ENCODE results near the gene EFNA2.
A peak's percentile ranks its signal among the peaks of the same experiment; 100 is the strongest.

Gene EFNA2

GRCh38 chr19:1260749-1261537 lies 24.7 kb upstream of the EFNA2 start:
- DNase-seq (ENCODE audit: low read depth, low spot score), result peak; percentile 87

GRCh38 chr19:1261538-1261797 lies 24.2 kb upstream of the EFNA2 start:
- DNase-seq (ENCODE audit: low read depth, low spot score), result no peak

DNA sequence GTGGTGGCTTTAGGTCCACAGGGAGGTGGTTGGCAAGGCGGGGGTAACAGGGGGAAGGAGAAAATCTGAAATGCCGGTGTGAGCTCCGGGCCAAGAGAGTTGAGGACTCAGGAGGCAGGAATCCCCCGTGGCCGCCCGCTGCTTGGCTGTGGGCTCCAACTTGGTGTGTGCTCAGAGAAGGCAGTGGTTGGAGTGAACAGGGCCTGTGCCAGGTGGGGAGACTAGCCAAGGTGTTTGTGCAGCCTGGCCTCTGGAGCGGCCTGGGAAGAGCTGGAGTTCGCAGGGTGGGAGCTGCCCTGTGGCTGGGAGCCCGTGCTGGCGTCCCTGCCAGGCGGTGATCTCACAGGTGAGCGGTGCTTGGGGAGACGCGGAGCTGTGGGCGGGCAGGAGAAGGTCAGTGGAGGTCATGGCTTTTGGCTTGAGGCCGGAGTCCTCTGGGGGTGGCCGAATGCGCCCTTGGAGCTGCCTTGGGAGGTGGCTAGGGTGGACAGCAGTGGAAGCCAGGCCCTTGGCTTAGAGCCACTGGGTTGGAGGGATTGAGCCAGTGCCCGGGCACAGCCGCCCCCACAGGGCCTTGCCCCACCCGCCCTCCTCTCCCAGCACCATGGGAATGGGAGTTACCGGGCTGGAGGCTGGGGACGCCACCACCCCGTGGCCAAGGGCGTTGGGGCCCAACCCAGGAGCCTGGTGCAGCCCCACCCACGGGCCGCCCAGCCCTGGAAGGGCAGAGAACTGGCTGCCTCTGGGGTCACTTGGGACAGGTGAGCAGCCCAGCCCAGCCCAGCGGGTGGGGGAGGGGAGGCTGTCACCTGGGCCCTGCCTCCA lies 23.7 kb upstream of the EFNA2 start:
- no peak for DNase-seq (ENCODE audit: low read depth, low spot score)

DNA sequence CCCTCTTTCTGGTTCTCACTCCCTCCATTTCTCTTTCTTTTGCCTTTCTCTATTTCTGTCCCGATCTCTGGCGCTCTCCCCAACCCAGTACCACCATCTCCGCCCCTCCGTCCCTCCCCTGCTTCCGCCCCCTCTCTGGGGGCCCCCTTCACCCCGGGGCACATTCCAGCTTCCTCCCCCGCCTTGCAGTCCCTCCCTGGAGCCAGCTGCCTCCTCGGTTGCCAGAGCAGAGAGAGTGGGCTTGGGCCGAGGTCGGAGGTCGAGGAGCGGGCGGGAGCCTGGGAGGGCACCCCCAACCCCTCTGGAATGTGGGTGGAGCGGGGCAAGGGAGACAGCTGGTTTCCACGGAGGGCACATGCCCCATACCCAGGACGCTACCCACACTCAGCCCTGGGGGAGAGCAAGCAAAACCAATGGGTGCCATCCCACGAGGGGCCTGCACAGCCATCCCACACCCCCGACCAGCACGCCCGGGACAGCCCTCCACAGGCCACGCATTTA lies 23.0 kb upstream of the EFNA2 start:
- no peak for DNase-seq (ENCODE audit: low read depth, low spot score)

DNA sequence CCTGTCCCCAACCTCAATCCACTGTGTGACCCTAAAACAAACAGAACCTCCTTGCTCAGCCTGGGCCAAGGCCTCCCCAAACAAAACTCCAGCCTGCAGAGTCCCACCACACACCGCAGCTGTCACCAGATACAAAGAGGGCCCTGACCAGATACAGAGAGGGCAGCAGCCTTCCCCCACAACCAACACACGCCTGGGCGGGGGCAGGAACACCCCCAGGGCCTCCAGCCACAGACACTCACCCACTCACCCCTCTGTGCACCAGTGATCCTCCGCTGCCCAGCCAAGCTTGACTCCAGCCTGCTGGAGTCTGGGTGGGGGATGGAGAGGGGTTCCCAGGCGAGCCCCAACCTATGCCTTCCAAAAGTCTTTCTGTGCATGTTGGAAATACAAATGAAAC lies 22.5 kb upstream of the EFNA2 start:
- DNase-seq (ENCODE audit: low read depth, low spot score), result no peak

- DNase-seq (ENCODE audit: low read depth, low spot score), result no peak
Observed at GRCh38 chr19:1264801-1265614, 20.7 kb upstream of the EFNA2 start.

DNA sequence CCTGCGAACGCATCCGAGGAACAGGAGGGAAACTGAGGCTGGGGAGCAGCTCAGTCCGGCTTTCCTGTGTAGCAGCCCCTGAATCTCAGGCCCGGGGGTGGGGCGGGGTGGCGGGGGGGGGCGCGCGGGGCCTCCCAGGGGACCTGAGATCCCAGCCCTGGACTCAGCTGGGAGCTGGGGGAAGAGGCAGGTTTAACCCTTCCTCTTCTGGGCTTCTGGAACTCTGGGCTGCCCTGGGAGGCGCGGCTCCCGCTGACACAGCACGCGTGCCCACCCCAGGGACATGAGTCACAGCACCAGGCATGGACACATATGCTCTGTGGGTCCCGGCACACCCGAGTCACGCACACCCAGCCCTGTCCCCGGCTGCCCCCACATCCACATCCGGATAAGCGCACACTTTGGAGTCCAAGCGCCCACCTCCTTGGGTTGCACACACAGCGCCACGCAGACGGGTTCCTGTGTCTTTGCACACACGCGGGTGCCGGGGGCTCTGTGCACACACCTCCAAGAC lies 20.0 kb upstream of the EFNA2 start:
- DNase-seq (ENCODE audit: low read depth, low spot score), result no peak

- DNase-seq (ENCODE audit: low read depth, low spot score), result no peak
Observed at GRCh38 chr19:1266129-1266915, 19.4 kb upstream of the EFNA2 start.

- no peak for DNase-seq (ENCODE audit: low read depth, low spot score)
Observed at GRCh38 chr19:1266916-1267476, 18.7 kb upstream of the EFNA2 start.

DNA sequence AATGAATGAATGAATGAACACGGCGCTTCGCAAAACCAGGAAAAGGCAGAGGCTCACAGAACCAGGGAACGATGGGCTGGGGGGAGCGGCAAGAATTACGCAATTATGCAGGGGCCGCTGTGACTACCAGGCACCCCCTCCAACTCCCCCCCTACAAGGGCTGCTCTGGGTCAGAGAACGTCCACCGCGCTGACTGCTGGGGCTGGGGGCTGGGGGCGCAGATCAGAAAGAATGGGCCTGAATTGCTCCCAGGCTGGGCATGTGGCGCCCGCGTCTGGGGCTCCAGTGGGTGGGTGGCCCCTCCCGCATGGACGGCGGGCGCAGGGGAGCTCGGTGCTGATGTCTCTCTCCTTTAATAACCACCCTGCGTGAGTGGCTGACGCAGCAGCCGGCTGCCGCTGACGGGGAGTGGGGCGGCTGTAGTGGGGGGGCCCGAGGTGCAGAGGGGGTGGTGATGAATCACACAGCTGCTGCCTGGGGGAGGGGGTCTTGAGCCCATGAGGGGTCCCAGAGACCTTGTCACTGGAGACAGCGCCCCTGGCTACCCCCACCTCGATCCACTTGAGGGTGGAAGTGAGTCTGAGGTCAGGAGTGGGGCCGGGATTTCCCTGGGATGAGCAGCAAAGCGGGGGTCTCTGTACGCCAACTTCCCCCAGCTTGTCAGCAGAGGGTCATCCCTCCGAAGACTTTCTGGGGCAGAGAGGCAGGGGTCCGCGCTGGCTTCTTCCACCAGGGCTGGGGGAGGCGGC lies 18.0 kb upstream of the EFNA2 start:
- DNase-seq (ENCODE audit: low read depth, low spot score), result no peak

GRCh38 chr19:1268226-1269064 lies 17.2 kb upstream of the EFNA2 start:
- DNase-seq (ENCODE audit: low read depth, low spot score), result no peak

- DNase-seq (ENCODE audit: low read depth, low spot score), result peak; percentile 94
Observed at GRCh38 chr19:1269065-1269477, 16.6 kb upstream of the EFNA2 start, which contains the start of gene CIRBP. CIRBP (plus strand) TSS chr19:1269332; CDS start chr19:1270934, 1,602 bp downstream.

DNA sequence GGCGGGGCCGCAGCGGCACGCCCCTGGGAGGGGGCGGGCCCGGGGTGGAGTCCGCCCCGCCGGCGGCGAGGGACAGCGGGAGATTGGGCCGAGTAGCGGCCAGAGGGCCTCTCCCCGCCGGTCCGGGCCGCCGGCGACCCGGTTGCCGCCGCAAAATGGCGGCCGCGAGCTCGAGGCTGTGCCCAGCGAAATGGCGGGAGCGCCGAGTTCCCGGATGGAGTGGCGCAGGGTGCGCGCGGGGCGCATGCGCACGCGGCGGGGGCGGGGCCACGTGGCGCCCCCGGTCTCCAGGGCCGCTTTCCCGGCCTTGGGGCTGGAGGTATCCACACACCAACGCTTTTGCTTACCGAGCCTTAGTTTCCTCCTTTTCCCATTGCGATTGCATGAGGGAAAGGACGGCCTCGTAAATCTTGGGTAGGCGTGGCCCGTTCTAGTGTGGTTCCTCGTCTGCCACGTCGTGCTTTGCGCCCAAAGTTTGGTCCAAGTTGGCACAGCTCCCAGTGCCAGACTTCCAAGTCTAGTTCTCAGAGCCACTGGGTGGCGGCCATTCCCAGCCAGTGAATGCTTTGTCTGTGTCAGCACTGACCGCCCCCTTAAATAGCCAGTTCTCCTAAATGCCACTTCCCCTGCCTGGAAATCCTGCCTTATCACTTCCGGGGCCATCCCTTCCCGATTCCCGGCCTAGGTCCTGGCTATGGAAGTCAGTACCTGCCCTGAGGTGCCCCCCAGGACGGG lies 16.0 kb upstream of the EFNA2 start:
- DNase-seq (ENCODE audit: low read depth, low spot score), result no peak

GRCh38 chr19:1270213-1270853 lies 15.3 kb upstream of the EFNA2 start:
- no peak for DNase-seq (ENCODE audit: low read depth, low spot score)

DNA sequence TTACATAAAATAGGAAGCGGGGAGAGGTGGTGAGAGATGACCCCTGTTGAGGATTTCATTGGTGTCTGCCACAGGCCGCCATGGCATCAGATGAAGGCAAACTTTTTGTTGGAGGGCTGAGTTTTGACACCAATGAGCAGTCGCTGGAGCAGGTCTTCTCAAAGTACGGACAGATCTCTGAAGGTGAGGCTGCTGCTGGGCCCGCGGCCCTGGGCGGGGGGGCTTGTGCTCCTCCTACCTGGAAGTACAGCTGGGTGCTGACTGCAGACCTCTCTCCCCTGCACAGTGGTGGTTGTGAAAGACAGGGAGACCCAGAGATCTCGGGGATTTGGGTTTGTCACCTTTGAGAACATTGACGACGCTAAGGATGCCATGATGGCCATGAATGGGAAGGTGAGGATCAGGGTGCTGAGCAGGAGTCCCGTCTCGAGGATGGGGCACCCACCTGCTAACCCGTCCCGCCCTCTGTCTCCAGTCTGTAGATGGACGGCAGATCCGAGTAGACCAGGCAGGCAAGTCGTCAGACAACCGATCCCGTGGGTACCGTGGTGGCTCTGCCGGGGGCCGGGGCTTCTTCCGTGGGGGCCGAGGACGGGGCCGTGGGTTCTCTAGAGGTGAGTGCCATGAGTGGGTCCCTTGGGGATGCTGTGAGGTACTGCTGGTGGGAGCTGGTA lies 14.7 kb upstream of the EFNA2 start:
- DNase-seq (ENCODE audit: low read depth, low spot score), result no peak

GRCh38 chr19:1271528-1272422 lies 13.9 kb upstream of the EFNA2 start:
- DNase-seq (ENCODE audit: low read depth, low spot score), result no peak
